ENCODE data around the gene CD48.
"Not testable (repeated sequence)": the region's sequence is repeated elsewhere in the genome, so short reads cannot be mapped to it uniquely, and the experiment has no call there.

The CD48 gene

GRCh38 chr1:160717306-160717705, 5.7 kb upstream of the CD48 start:
- no peak for DNase-seq (ENCODE audit: low read depth)
- no peak for TF ChIP-seq CTCF (IDR thresholded peaks at IDR 0.05; ENCODE audit: low read length, missing control alignments)
- no peak overlapping the region for H3K4me3 ChIP-seq (replicated peaks; ENCODE audit: low read depth, low read length)

GRCh38 chr1:160716013-160716412, 4.4 kb upstream of the CD48 start:
- DNase-seq (ENCODE audit: low read depth) = no peak
- H3K4me3 ChIP-seq (replicated peaks; ENCODE audit: low read depth, low read length) = no peak overlapping the region
- no peak for TF ChIP-seq CTCF (IDR thresholded peaks at IDR 0.05; ENCODE audit: low read length, missing control alignments)

GRCh38 chr1:160714034-160714648, 2.5 kb upstream of the CD48 start:
- not testable (repeated sequence) for DNase-seq (ENCODE audit: low read depth)

GRCh38 chr1:160713161-160713560, 1.5 kb upstream of the CD48 start:
- TF ChIP-seq CTCF (IDR thresholded peaks at IDR 0.05; ENCODE audit: low read length, missing control alignments) = no peak
- DNase-seq (ENCODE audit: low read depth) = no peak
- no peak overlapping the region for H3K4me3 ChIP-seq (replicated peaks; ENCODE audit: low read depth, low read length)

More at GRCh38 chr1:160714034-160714648, 2.5 kb upstream of the CD48 start:
- not testable (repeated sequence) for H3K4me3 ChIP-seq (replicated peaks; ENCODE audit: low read depth, low read length)

GRCh38 chr1:160712525-160713080, 981 bp upstream of the CD48 start:
- H3K4me3 ChIP-seq (replicated peaks; ENCODE audit: low read depth, low read length); DNase-seq (ENCODE audit: low read depth): not testable (repeated sequence)

GRCh38 chr1:160711276-160711601, 383 bp downstream of the CD48 start:
- H3K4me3 ChIP-seq (replicated peaks; ENCODE audit: low read depth, low read length) = no peak overlapping the region
- no peak for DNase-seq (ENCODE audit: low read depth)
- TF ChIP-seq CTCF (IDR thresholded peaks at IDR 0.05; ENCODE audit: low read length, missing control alignments) = no peak

- no peak for DNase-seq (ENCODE audit: low read depth)
- TF ChIP-seq CTCF (IDR thresholded peaks at IDR 0.05; ENCODE audit: low read length, missing control alignments) = no peak
- H3K4me3 ChIP-seq (replicated peaks; ENCODE audit: low read depth, low read length) = no peak overlapping the region
Observed at GRCh38 chr1:160710517-160711252, 937 bp downstream of the CD48 start.

GRCh38 chr1:160709715-160710114, 1.9 kb downstream of the CD48 start:
- no peak for TF ChIP-seq CTCF (IDR thresholded peaks at IDR 0.05; ENCODE audit: low read length, missing control alignments)
- no peak overlapping the region for H3K4me3 ChIP-seq (replicated peaks; ENCODE audit: low read depth, low read length)
- DNase-seq (ENCODE audit: low read depth) = no peak

Measured in fibroblast of pulmonary artery (primary cell).